Activated naive CD4-positive, alpha-beta T cell treated with anti-CD3 and anti-CD28 coated beads, Interleukin-2, amount 50 U/mL, for 24 hours (primary cell): ENCODE results near the gene WBP2.
A peak's percentile ranks its signal among the peaks of the same experiment; 100 is the strongest.

Source experiments
- H3K27ac Mint-ChIP-seq: one replicate; pipeline ENCODE4 v1.8.0; 2021; ENCODE audit warnings: mild to moderate bottlenecking, mixed read lengths
- H3K27me3 Mint-ChIP-seq: one replicate; pipeline ENCODE4 v1.8.0; 2021; ENCODE audit warnings: mixed read lengths
- H3K36me3 Mint-ChIP-seq: one replicate; pipeline ENCODE4 v1.8.0; 2021; ENCODE audit warnings: mixed read lengths
- H3K4me1 Mint-ChIP-seq: one replicate; pipeline ENCODE4 v1.8.0; 2021; ENCODE audit warnings: mixed read lengths
- H3K4me3 Mint-ChIP-seq: one replicate; pipeline ENCODE4 v1.8.0; 2021; ENCODE audit warnings: mild to moderate bottlenecking, mixed read lengths
- H3K9me3 Mint-ChIP-seq: one replicate; pipeline ENCODE4 v1.8.0; 2021; ENCODE audit warnings: mixed read lengths

The WBP2 gene

GRCh38 chr17:75809631-75810111, 45.5 kb downstream of the WBP2 start:
- Mint-ChIP-seq H3K27ac (no peak overlapping the region), H3K27me3 (no peaks in the 10 kb centered on the region), H3K36me3 (no peaks in the 10 kb centered on the region), H3K4me3 (no peak overlapping the region), H3K4me1 (peaks cover 3% of the 10 kb centered on the region), H3K9me3 (no peaks in the 10 kb centered on the region)

GRCh38 chr17:75808905-75809621, 46.1 kb downstream of the WBP2 start:
- peaks cover 3% of the 10 kb centered on the region for H3K4me1 Mint-ChIP-seq
- no peaks in the 10 kb centered on the region for H3K27me3 Mint-ChIP-seq
- no peaks in the 10 kb centered on the region for H3K36me3 Mint-ChIP-seq
- no peak overlapping the region for H3K27ac Mint-ChIP-seq
- H3K4me3 Mint-ChIP-seq: no peak overlapping the region
- H3K9me3 Mint-ChIP-seq: no peaks in the 10 kb centered on the region

GRCh38 chr17:75808549-75808904, 46.6 kb downstream of the WBP2 start:
- H3K9me3 Mint-ChIP-seq: no peaks in the 10 kb centered on the region
- no peak overlapping the region for H3K4me3 Mint-ChIP-seq
- H3K4me1 Mint-ChIP-seq: peaks cover 8% of the 10 kb centered on the region
- H3K27me3 Mint-ChIP-seq: no peaks in the 10 kb centered on the region
- H3K27ac Mint-ChIP-seq: peak overlapping the region; percentile 68
- no peaks in the 10 kb centered on the region for H3K36me3 Mint-ChIP-seq

- Mint-ChIP-seq H3K27ac (no peak overlapping the region), H3K27me3 (no peaks in the 10 kb centered on the region), H3K4me1 (peaks cover 13% of the 10 kb centered on the region), H3K36me3 (no peaks in the 10 kb centered on the region), H3K4me3 (no peak overlapping the region), H3K9me3 (no peaks in the 10 kb centered on the region)
Measured at GRCh38 chr17:75807861-75808260, 47.3 kb downstream of the WBP2 start.

GRCh38 chr17:75806822-75807500, 48.2 kb downstream of the WBP2 start:
- peaks cover 13% of the 10 kb centered on the region for H3K4me1 Mint-ChIP-seq
- H3K9me3 Mint-ChIP-seq: no peaks in the 10 kb centered on the region
- H3K4me3 Mint-ChIP-seq: no peak overlapping the region
- H3K27ac Mint-ChIP-seq: no peak overlapping the region
- H3K36me3 Mint-ChIP-seq: no peaks in the 10 kb centered on the region
- H3K27me3 Mint-ChIP-seq: no peaks in the 10 kb centered on the region

GRCh38 chr17:75803883-75804282, 51.3 kb downstream of the WBP2 start:
- no peaks in the 10 kb centered on the region for H3K27me3 Mint-ChIP-seq
- no peaks in the 10 kb centered on the region for H3K9me3 Mint-ChIP-seq
- no peak overlapping the region for H3K4me3 Mint-ChIP-seq
- no peak overlapping the region for H3K27ac Mint-ChIP-seq
- peaks cover 13% of the 10 kb centered on the region for H3K4me1 Mint-ChIP-seq
- no peaks in the 10 kb centered on the region for H3K36me3 Mint-ChIP-seq

- H3K36me3 Mint-ChIP-seq: peaks cover 2% of the 10 kb centered on the region
- H3K4me1 Mint-ChIP-seq: peaks cover 22% of the 10 kb centered on the region
- no peaks in the 10 kb centered on the region for H3K27me3 Mint-ChIP-seq
- H3K27ac Mint-ChIP-seq: peak overlapping the region; percentile 30
- H3K4me3 Mint-ChIP-seq: no peak overlapping the region
- H3K9me3 Mint-ChIP-seq: no peaks in the 10 kb centered on the region
Measured at GRCh38 chr17:75799402-75799801, 55.7 kb downstream of the WBP2 start.

- Mint-ChIP-seq H3K36me3 (peaks cover 3% of the 10 kb centered on the region), H3K9me3 (no peaks in the 10 kb centered on the region), H3K4me1 (peaks cover 32% of the 10 kb centered on the region), H3K27me3 (no peaks in the 10 kb centered on the region), H3K27ac (no peak overlapping the region), H3K4me3 (no peak overlapping the region)
Measured at GRCh38 chr17:75795820-75796607, 59.1 kb downstream of the WBP2 start.
